PFSK-1 (cell line): ENCODE data around the gene USP49.

Source experiments
- FOXP2 ChIP-seq: optimal IDR thresholded peaks from 2 replicates; pipeline ENCODE3; 2011; ENCODE audit warnings: borderline replicate concordance, control low read depth, inconsistent platforms; ENCODE audit not compliant: insufficient read depth; ENCODE audit errors: extremely low read length, extremely low read depth
- POLR2AphosphoS5 ChIP-seq: IDR thresholded peaks from 2 replicates; pipeline ENCODE4 v1.6.1; 2012; ENCODE audit warnings: low read depth, mild to moderate bottlenecking, control low read depth, low read length, moderate library complexity
- REST ChIP-seq, 2 experiments: IDR thresholded peaks; 2 replicates each; pipeline versions ENCODE4 v1.6.1 to v1.8.0; 2011 to 2012; ENCODE audit warnings: low read depth in 2 of 2, low read length in 2 of 2, control low read depth in 1 of 2, inconsistent platforms in 1 of 2, mild to moderate bottlenecking in 1 of 2, moderate library complexity in 1 of 2; ENCODE audit not compliant: insufficient read depth in 1 of 2
- SIN3A ChIP-seq: IDR thresholded peaks from 2 replicates; pipeline ENCODE4 v1.6.1; 2012; ENCODE audit warnings: mild to moderate bottlenecking, low read length, moderate library complexity, borderline replicate concordance; ENCODE audit not compliant: insufficient read depth
- TAF1 ChIP-seq: IDR thresholded peaks from 2 replicates; pipeline ENCODE4 v1.6.1; 2012; ENCODE audit warnings: low read length, control low read depth, borderline replicate concordance; ENCODE audit not compliant: insufficient read depth

The USP49 gene

GRCh38 chr6:41791305-41791704 lies 103.9 kb downstream of the USP49 start:
- no peak for TF ChIP-seq POLR2AphosphoS5
- no peak for TF ChIP-seq SIN3A
- no peak for TF ChIP-seq REST (IDR thresholded peaks at IDR 0.05; ENCODE audit: insufficient read depth in 1 of 2, low read depth in 2 of 2, low read length in 2 of 2)
- TF ChIP-seq TAF1: no peak
- no peak for TF ChIP-seq FOXP2

DNA sequence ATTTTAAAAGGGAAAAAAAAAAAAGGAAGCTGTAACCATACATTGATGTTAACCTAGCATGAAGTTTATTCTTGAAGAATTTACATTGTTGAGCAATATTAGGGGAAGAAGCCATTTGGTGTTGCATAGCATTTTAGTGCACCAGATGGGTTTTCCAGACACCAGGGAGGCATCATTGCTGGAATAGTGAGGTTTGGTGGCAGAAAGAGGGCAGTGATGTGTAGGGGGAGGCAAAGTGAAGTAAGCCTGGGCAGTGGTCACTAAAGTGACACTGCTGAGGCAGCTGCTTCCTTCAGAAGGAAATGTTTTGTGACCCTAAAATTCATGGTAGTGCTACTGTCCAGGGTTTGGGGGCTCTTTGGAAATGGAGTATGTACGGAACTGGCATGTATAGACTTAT lies 105.1 kb downstream of the USP49 start:
- no peak for TF ChIP-seq TAF1
- TF ChIP-seq POLR2AphosphoS5: no peak
- no peak for TF ChIP-seq SIN3A

GRCh38 chr6:41789390-41789724 lies 105.8 kb downstream of the USP49 start:
- TF ChIP-seq SIN3A (no peak), POLR2AphosphoS5 (no peak), REST (IDR thresholded peaks at IDR 0.05; ENCODE audit: insufficient read depth in 1 of 2, low read depth in 2 of 2, low read length in 2 of 2) (no peak), FOXP2 (no peak), TAF1 (no peak)

- TF ChIP-seq POLR2AphosphoS5: peak; percentile 96
- TF ChIP-seq REST (IDR thresholded peaks at IDR 0.05; ENCODE audit: insufficient read depth in 1 of 2, low read depth in 2 of 2, low read length in 2 of 2): peak; percentile 6 to 52; a peak in 2 of 4 replicates
- no peak for TF ChIP-seq FOXP2
- TF ChIP-seq SIN3A: peak; percentile 40; the same call in 1 of the 2 replicates
- peak; percentile 89 for TF ChIP-seq TAF1
Observed at GRCh38 chr6:41787219-41787917, 107.8 kb downstream of the USP49 start, which contains the start of gene TOMM6. TSS of gene TOMM6 (plus strand) at chr6:41787694. CDS start at chr6:41787698, 4 bp downstream.

DNA sequence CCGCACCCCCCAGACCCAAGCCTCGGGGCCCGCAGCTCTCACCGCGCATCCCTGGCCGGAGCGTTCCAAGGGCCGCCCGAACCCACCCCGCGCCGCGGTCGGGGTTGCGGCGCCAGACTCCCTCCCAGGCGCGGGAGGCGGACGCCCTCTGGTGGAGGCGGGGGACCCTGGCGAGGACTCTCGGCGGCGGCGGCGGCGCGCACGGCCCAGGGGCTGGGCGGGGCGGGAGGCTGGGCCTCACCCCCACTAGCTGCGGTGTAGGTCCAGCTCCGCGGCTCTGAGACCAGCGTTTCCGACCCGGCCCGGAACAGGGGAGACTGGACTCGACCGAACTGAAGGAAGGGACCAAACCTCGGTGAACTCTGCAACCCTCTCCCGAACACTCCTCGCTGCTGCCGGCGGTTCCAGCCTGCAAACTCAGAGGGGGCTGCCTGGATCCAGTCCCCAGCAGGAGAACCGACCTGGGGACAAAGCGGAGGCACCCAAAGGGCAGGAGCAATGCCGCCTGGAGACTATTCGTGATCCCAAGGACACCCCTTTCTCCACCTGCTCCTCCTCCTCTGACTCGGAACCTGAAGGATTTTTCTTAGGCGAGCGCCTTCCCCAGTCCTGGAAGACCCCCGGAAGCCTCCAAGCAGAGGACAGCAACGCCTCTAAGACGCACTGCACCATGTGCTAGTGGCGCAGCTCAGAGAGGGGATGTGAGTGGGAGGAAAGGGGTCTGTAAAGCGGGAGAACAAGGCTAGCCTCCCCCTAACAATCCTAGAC lies 108.5 kb downstream of the USP49 start:
- no peak; the same call in 1 of the 2 replicates for TF ChIP-seq POLR2AphosphoS5
- peak; percentile 58; the same call in 1 of the 2 replicates for TF ChIP-seq TAF1
